Measurements from ENCODE around the gene KCNK13.

The KCNK13 gene

DNA sequence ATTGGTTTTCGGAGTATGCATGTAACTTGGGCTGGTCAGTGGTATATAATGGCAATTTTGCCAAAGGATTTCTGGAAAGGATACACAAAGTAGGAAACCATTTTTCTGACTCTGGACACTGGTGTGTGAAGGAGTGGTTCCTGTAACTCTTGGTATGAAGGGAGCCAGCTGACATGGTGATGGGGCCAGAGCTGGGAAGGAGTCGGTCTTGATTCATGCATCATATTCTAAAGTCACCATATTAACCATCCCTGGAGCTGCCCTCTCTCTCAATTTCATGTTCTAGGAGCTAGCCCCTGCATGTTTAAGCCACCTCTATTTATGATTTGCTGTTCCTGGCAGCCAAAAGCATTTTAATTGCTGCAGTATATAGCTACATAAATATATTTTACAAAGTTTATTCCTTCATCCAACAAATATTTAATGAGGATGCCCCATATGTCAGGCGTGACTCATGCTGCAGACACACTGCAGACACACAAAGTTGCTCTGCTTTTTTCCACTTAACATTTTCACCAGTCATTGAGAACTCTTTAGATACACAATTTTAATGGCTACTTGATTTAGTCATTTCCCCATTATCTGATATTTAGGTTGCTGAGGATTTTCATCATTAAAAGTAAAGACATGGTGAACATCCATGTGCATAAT lies 115.9 kb downstream of the KCNK13 start:
- Histone ChIP-seq H3K36me3 (ENCODE audit: insufficient read depth, low read length) (no peaks in the 10 kb centered on the region), H3K27me3 (ENCODE audit: insufficient read depth, low read length, poor library complexity) (peaks cover 17% of the 10 kb centered on the region), H3K9ac (ENCODE audit: low read depth, low read length) (no peak overlapping the region), H3K27ac (ENCODE audit: low read length) (no peak overlapping the region), H2AFZ (ENCODE audit: low read depth, low read length) (no peak overlapping the region), H3K9me3 (ENCODE audit: insufficient read depth, low read length, severe bottlenecking) (no peaks in the 10 kb centered on the region), H3K4me1 (ENCODE audit: insufficient read depth, low read length) (no peaks in the 10 kb centered on the region), H3K4me3 (ENCODE audit: low read depth in 1 of 2, low read length in 2 of 2) (no peak overlapping the region), H3K79me2 (ENCODE audit: insufficient read depth, low read length) (no peaks in the 10 kb centered on the region), H3K4me2 (ENCODE audit: insufficient read depth, low read length) (no peak overlapping the region), H4K20me1 (ENCODE audit: insufficient read depth, low read length) (no peaks in the 10 kb centered on the region)
- no peak for TF ChIP-seq EZH2 (IDR thresholded peaks at IDR 0.05; ENCODE audit: borderline replicate concordance, low read depth, low read length, severe bottlenecking)
- DNase-seq (no peak), ATAC-seq (ENCODE audit: insufficient read depth, low read depth) (no peak)

- Histone ChIP-seq H4K20me1 (ENCODE audit: insufficient read depth, low read length) (no peaks in the 10 kb centered on the region), H3K4me2 (ENCODE audit: insufficient read depth, low read length) (no peak overlapping the region), H3K36me3 (ENCODE audit: insufficient read depth, low read length) (no peaks in the 10 kb centered on the region), H3K27me3 (ENCODE audit: insufficient read depth, low read length, poor library complexity) (peaks cover 17% of the 10 kb centered on the region), H3K9me3 (ENCODE audit: insufficient read depth, low read length, severe bottlenecking) (no peaks in the 10 kb centered on the region), H3K4me3 (ENCODE audit: low read depth in 1 of 2, low read length in 2 of 2) (no peak overlapping the region), H3K4me1 (ENCODE audit: insufficient read depth, low read length) (no peaks in the 10 kb centered on the region), H3K79me2 (ENCODE audit: insufficient read depth, low read length) (no peaks in the 10 kb centered on the region), H3K27ac (ENCODE audit: low read length) (no peak overlapping the region), H3K9ac (ENCODE audit: low read depth, low read length) (no peak overlapping the region), H2AFZ (ENCODE audit: low read depth, low read length) (no peak overlapping the region; the same call in 1 of the 2 replicates)
- TF ChIP-seq, protein P1, sequence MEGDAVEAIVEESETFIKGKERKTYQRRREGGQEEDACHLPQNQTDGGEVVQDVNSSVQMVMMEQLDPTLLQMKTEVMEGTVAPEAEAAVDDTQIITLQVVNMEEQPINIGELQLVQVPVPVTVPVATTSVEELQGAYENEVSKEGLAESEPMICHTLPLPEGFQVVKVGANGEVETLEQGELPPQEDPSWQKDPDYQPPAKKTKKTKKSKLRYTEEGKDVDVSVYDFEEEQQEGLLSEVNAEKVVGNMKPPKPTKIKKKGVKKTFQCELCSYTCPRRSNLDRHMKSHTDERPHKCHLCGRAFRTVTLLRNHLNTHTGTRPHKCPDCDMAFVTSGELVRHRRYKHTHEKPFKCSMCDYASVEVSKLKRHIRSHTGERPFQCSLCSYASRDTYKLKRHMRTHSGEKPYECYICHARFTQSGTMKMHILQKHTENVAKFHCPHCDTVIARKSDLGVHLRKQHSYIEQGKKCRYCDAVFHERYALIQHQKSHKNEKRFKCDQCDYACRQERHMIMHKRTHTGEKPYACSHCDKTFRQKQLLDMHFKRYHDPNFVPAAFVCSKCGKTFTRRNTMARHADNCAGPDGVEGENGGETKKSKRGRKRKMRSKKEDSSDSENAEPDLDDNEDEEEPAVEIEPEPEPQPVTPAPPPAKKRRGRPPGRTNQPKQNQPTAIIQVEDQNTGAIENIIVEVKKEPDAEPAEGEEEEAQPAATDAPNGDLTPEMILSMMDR (IDR thresholded peaks at IDR 0.05; ENCODE audit: borderline replicate concordance, extremely low read depth, low read length, poor library complexity, severe bottlenecking), result no peak
- TF ChIP-seq EZH2 (IDR thresholded peaks at IDR 0.05; ENCODE audit: borderline replicate concordance, low read depth, low read length, severe bottlenecking), result no peak
- DNase-seq (no peak), ATAC-seq (ENCODE audit: insufficient read depth, low read depth) (no peak)
Measured at GRCh38 chr14:90179357-90179756, 117.6 kb downstream of the KCNK13 start.

DNA sequence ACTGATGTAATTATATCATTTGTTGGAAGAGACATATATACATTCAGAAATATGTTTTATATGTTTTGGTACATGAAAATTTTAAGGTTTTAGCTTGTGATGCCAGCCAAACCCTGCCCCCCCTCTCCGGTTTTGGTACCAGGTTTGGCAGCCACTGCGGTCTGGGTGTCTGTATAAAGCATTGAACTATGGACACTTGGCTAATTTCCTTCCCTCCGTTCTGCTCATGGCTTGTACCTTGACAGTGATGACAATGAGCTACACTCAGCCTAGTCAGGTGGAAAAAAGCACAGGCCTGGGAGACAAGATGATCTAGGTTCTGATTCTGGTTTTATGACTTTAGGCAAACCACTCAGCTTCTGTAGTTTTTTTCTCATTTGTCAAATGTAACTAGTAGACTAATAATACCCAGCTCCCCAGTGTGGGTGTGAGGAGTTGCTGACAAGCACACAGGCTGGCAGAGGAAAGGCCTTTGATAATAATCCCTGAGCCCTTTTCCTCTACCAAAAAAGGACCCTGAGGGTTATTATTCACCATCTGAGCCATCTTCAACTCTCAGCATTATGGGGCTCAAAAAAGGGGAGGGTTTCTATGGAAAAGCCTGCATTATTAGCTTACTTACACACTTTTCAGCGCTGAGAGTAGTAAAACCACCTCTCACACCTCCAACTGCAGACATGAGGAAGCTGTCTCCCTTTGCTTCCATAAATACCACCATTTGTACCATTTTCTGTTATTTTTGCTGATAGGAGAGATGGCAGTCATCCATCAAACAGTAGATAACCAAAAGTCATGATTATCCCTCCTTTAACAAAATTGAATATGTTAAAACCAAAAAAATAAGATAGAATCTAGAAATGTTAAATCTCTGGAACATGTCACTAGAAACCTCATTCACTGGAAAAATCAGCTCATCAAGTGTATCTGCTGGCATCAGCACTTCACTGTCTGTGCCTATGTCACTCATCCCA lies 118.3 kb downstream of the KCNK13 start:
- Histone ChIP-seq H3K36me3 (ENCODE audit: insufficient read depth, low read length) (no peaks in the 10 kb centered on the region), H3K4me3 (ENCODE audit: low read depth in 1 of 2, low read length in 2 of 2) (no peak overlapping the region), H3K4me2 (ENCODE audit: insufficient read depth, low read length) (no peak overlapping the region), H3K79me2 (ENCODE audit: insufficient read depth, low read length) (no peaks in the 10 kb centered on the region), H3K9ac (ENCODE audit: low read depth, low read length) (no peak overlapping the region), H3K9me3 (ENCODE audit: insufficient read depth, low read length, severe bottlenecking) (no peaks in the 10 kb centered on the region), H3K27ac (ENCODE audit: low read length) (no peak overlapping the region), H3K27me3 (ENCODE audit: insufficient read depth, low read length, poor library complexity) (peaks cover 17% of the 10 kb centered on the region), H4K20me1 (ENCODE audit: insufficient read depth, low read length) (no peaks in the 10 kb centered on the region), H3K4me1 (ENCODE audit: insufficient read depth, low read length) (no peaks in the 10 kb centered on the region), H2AFZ (ENCODE audit: low read depth, low read length) (no peak overlapping the region)
- no peak for TF ChIP-seq EZH2 (IDR thresholded peaks at IDR 0.05; ENCODE audit: borderline replicate concordance, low read depth, low read length, severe bottlenecking)
- TF ChIP-seq, protein P1 (IDR thresholded peaks at IDR 0.05; ENCODE audit: borderline replicate concordance, extremely low read depth, low read length, poor library complexity, severe bottlenecking), result no peak
- ATAC-seq (ENCODE audit: insufficient read depth, low read depth) (no peak), DNase-seq (no peak)

- no peak overlapping the region for H3K4me3 ChIP-seq (ENCODE audit: low read depth in 1 of 2, low read length in 2 of 2)
- H3K4me1 ChIP-seq (ENCODE audit: insufficient read depth, low read length), result no peaks in the 10 kb centered on the region
- peaks cover 11% of the 10 kb centered on the region for H3K27me3 ChIP-seq (ENCODE audit: insufficient read depth, low read length, poor library complexity)
- no peaks in the 10 kb centered on the region for H4K20me1 ChIP-seq (ENCODE audit: insufficient read depth, low read length)
- no peaks in the 10 kb centered on the region for H3K9me3 ChIP-seq (ENCODE audit: insufficient read depth, low read length, severe bottlenecking)
- ATAC-seq (ENCODE audit: insufficient read depth, low read depth) (no peak), DNase-seq (no peak)
- no peak overlapping the region for H2AFZ ChIP-seq (ENCODE audit: low read depth, low read length)
- no peak overlapping the region for H3K9ac ChIP-seq (ENCODE audit: low read depth, low read length)
- H3K36me3 ChIP-seq (ENCODE audit: insufficient read depth, low read length), result no peaks in the 10 kb centered on the region
- H3K79me2 ChIP-seq (ENCODE audit: insufficient read depth, low read length), result no peaks in the 10 kb centered on the region
- H3K27ac ChIP-seq (ENCODE audit: low read length), result no peak overlapping the region
- H3K4me2 ChIP-seq (ENCODE audit: insufficient read depth, low read length), result no peak overlapping the region
- TF ChIP-seq, protein P1 (IDR thresholded peaks at IDR 0.05; ENCODE audit: borderline replicate concordance, extremely low read depth, low read length, poor library complexity, severe bottlenecking), result no peak
Measured at GRCh38 chr14:90184094-90184493, 122.3 kb downstream of the KCNK13 start.

Data from DND-41 (cell line).